Measurements from ENCODE around the gene UTY. TPM values are rescaled to one million over a fixed set of nuclear protein-coding genes. Genes with fewer than 3 reads are reported as not detected.

The UTY gene
- total RNA-seq, 1 experiment from 2014 or later: 3.4 TPM

Other genes starting within 250 kb of the UTY start
- not detected in 2 replicates for gene TMSB4Y, start 223.9 kb upstream of the UTY start, total RNA-seq (2014; rRNA removed; shearing (Covaris generic))